ACHN (cell line): ENCODE results near the gene FOXB2.
A peak's percentile ranks its signal among the peaks of the same experiment; 100 is the strongest.
"Not testable (repeated sequence)": the region's sequence is repeated elsewhere in the genome, so short reads cannot be mapped to it uniquely, and the experiment has no call there.

Source experiments
- DNase-seq: peaks from one replicate; pipeline ENCODE4 v3.0.0-alpha.2; 2015
- in situ Hi-C: cut with HindIII; loops from 2 replicates; pipeline ENCODE4 v1.10.0; 2017; ENCODE audit warnings: low sequenced_read_pairs, low pct_ligation_motif_present, low pct_unique_long_range_greater_than_20kb

The FOXB2 gene

DNA sequence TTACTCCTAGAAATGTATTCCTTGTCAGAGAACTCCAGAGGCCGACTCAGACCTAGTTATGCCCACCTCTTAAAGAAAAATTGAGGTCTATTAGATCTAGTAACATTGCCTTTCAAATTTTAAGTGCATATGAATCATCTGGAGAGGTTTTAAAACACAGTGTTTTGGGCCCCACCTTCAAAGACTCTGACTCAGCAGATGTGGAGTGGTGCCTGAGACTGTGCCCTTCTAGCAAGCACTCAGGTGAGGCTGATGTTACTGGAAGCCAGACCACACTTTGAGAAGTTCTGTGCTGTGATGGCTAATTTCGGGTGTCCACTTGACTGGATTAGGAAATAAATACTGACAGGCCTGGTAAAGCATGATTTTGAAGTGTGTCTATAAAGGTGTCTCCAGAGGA lies 10.6 kb downstream of the FOXB2 start:
- in situ Hi-C loops: no loop called here
- DNase-seq: no peak

- in situ Hi-C loops: no loop called here
- no peak for DNase-seq
Measured at GRCh38 chr9:77038281-77039036, 19.0 kb downstream of the FOXB2 start.

- DNase-seq: no peak
Measured at GRCh38 chr9:77040340-77040739, 20.9 kb downstream of the FOXB2 start.

GRCh38 chr9:77043743-77044142 lies 24.3 kb downstream of the FOXB2 start:
- DNase-seq, in situ Hi-C loops: not testable (repeated sequence)

More at GRCh38 chr9:77040340-77040739, 20.9 kb downstream of the FOXB2 start:
- in situ Hi-C loops: no loop called here

DNA sequence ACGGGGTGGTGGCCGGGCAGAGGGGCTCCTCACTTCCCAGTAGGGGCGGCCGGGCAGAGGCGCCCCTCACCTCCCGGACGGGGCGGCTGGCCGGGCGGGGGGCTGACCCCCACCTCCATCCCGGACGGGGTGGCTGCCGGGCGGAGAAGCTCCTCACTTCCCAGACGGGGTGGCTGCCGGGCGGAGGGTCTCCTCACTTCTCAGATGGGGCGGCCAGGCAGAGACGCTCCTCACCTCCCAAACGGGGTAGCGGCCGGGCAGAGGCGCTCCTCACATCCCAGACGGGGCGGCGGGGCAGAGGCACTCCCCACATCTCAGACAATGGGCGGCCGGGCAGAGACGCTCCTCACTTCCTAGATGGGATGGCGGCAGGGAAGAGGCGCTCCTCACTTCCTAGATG lies 41.2 kb downstream of the FOXB2 start:
- in situ Hi-C loops, DNase-seq: not testable (repeated sequence)

DNA sequence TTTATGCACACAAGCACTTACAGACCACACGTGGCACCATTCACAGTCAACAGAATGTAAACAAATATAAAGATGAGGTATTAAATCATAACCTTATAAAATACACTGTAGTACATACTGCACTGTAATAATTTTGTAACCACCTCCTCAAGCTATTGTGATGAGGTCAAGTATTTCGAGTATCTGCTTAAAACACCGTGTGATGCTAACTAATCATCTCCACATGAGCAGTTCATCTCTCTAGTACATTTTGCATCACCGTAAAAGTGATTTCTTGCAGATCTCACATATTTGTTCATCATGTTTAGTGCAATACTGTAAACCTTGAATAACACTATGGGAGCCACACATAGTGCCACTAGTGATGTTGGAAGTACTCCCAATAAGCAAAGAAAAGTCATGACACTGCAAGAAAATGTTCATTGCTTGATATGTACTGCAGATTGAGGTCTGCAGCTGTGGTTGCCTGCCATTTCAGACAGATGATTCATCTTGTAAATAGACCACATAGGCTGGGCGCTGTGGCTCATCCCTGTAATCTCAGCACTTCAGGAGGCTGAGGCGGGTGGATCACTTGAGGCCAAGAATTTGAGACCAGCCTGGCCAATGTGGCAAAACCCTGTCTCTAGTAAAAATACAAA lies 44.3 kb downstream of the FOXB2 start:
- peak; percentile 74 for DNase-seq
- in situ Hi-C loops: no loop called here

- in situ Hi-C loops: no loop called here
- DNase-seq: no peak
Measured at GRCh38 chr9:77066388-77066787, 46.9 kb downstream of the FOXB2 start.
